Measurements from ENCODE around the gene PRAMEF17.
"Not testable (repeated sequence)": the region's sequence is repeated elsewhere in the genome, so short reads cannot be mapped to it uniquely, and the experiment has no call there.

Gene PRAMEF17

GRCh38 chr1:13389332-13389731, at the start of gene PRAMEF17:
Gene PRAMEF17, plus strand, starts transcription at chr1:13389632. Its CDS starts 26 bp downstream, at chr1:13389658.
- DNase-seq = not testable (repeated sequence)

GRCh38 chr1:13342496-13342895, 46.9 kb upstream of the PRAMEF17 start:
- not testable (repeated sequence) for DNase-seq

- not testable (repeated sequence) for DNase-seq
Measured at GRCh38 chr1:13347034-13347433, 42.4 kb upstream of the PRAMEF17 start, which contains the start of gene PRAMEF14. Gene PRAMEF14, minus strand, starts transcription at chr1:13347134. Its CDS starts 1,820 bp downstream, at chr1:13345314.

DNA sequence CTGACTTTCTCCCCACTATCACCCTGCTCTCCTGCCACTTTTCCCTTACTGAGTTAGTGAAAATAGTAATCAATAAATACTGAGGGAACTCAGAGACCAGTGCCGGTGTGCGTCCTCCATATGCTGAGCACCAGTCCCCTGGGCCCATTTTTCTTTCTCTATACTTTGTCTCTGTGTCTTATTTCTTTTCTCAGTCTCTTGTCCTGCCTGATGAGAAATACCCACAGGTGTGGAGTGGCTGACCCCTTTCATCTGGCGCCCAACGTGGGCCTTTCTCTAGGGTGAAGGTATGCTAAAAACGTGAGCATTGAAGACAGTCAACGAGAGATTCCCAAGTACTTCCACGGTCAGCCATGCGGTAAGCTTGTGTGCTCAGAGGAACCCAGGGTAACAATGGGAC, 36.0 kb upstream of the PRAMEF17 start:
- DNase-seq = not testable (repeated sequence)

GRCh38 chr1:13354475-13354874, 35.0 kb upstream of the PRAMEF17 start:
- not testable (repeated sequence) for DNase-seq

GRCh38 chr1:13356774-13357173, 32.7 kb upstream of the PRAMEF17 start:
- peak; percentile 36 to 59 for DNase-seq

DNA sequence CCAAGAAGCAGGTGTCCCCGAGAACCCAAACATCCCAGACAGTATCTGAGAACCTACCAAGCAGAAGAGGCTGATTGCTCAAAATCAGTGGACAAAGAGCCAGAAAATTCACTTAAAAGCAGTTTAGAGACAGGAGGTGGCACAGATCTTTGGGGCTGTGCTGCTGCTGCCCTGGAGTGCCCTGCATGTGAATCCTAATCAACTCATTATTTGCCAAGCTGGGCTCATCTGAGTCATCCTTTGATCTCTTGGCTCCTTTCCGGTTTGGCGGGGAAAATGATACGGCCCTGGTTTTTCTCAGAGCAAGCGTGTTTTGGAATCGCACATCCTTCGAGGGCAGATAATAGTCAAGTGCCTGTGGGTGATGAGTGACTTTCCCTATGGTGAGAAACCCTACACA, 27.1 kb upstream of the PRAMEF17 start:
- not testable (repeated sequence) for DNase-seq

DNA sequence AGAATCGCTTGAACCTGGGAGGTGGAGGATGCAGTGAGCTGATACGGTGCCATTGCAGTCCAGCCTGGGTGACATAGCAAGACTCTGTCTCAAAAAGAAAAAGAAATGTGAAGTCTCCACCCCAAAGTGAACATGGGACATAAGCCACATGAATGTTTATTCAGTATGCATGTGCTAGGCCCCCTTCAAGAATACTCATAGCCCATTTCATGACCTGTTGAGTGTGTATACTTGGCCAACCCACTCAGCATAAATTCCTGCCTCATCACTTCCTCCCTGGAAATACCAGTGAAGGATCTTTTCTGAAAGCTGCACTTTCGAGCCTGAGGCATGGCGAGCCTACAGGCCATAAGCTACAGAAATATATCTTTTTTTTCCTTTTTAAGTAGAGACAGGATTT, 24.5 kb upstream of the PRAMEF17 start:
- not testable (repeated sequence) for DNase-seq

DNA sequence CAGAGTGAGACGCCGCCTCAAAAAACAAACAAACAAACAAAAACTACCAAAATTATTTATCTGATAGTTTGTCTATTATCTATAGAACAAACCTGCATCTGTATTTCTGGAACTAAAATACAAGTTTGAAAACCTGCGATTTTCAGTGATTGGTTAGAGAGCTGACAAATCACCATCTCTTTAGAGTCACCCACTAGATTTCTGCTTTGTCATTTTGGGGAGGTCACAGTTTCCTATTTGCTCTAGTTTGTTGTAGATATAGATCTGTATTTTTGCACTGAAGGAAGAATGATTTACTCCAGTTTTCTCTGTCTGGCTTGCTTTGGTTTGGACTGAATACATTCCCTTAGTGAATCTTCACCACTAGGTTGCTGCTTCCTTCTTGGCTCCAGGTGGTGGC, 22.9 kb upstream of the PRAMEF17 start:
- DNase-seq = not testable (repeated sequence)

- DNase-seq = peak in 1 of 2 experiments; percentile 0
Measured at GRCh38 chr1:13368544-13368943, 20.9 kb upstream of the PRAMEF17 start.

DNA sequence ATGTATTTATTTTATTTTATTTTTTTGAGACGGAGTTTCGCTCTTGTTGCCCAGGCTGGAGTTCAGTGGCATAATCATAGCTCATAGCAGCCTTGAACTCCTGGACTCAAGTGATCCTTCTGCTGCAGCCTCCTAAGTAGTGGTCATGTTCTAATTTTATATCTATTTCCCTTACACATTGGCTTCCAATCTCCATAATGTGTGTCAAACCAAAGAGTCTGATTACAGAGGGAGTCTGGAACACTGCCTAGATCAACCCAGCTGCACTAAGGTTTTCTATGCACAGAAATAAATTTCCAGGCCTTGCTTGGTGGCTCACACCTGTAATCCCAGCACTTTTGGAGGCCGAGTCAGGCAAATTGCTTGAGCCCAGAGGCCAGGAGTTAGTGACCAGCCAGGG, 10.4 kb upstream of the PRAMEF17 start:
- DNase-seq = not testable (repeated sequence)

- DNase-seq = not testable (repeated sequence)
Measured at GRCh38 chr1:13380380-13380779, 9.1 kb upstream of the PRAMEF17 start.

DNA sequence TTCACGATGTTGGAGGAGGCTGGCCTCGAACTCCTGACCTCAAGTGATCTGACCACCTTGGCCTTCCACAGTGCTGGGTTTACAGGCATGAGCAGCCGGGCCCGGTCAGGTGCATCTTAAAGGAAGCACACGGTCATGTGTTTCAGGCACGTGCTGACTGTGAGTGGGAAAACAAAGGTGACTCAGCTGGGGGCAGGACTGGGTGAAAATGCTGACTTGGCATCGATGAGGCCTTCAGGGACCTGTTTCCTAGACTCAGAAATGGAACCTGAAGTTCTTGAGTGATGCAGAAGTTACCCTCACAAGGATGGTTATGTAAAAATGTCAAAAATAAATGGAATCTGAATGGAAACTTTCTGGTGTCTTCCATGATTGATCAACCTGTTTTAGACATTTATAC, 3.6 kb downstream of the PRAMEF17 start:
- DNase-seq = not testable (repeated sequence)

GRCh38 chr1:13394761-13395160, 5.3 kb downstream of the PRAMEF17 start:
- DNase-seq = not testable (repeated sequence)

DNA sequence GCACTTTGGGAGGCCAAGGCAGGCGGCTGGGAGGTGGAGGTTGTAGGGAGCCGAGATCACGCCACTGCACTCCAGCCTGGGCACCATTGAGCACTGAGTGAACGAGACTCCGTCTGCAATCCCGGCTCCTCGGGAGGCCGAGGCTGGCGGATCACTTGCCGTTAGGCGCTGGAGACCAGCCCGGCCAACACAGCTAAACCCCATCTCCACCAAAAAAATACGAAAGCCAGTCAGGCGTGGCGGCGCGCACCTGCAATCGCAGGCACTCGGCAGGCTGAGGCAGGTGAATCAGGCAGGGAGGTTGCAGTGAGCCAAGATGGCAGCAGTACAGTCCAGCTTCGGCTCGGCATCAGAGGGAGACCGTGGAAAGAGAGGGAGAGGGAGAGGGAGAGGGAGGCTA, 5.9 kb downstream of the PRAMEF17 start:
- DNase-seq = not testable (repeated sequence)

DNA sequence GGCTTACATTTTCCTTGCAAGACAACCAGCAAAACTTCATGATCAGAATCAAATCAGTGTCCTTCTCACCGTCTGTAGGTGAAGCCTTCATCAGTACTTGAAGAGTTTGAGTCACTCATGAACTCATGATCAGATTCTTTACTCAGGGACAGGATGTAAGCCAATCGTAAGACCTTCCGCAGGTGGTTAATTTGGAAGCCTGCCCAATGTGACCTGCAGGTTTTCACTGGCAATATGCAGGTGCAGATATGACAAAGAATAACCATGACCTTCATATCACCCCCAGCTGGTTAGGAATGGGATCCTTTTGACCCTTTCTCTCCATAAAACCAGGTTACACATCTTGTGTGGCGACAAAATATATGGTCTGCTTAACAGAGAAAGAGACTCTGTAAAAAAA, 18.4 kb downstream of the PRAMEF17 start:
- no peak for DNase-seq

- not testable (repeated sequence) for DNase-seq
Measured at GRCh38 chr1:13410150-13410549, 20.7 kb downstream of the PRAMEF17 start, which contains the start of gene PRAMEF20. Gene PRAMEF20, plus strand, starts transcription at chr1:13410450. Its CDS starts 5,905 bp downstream, at chr1:13416355.

GRCh38 chr1:13430495-13430894, 41.1 kb downstream of the PRAMEF17 start:
- DNase-seq = no peak

DNA sequence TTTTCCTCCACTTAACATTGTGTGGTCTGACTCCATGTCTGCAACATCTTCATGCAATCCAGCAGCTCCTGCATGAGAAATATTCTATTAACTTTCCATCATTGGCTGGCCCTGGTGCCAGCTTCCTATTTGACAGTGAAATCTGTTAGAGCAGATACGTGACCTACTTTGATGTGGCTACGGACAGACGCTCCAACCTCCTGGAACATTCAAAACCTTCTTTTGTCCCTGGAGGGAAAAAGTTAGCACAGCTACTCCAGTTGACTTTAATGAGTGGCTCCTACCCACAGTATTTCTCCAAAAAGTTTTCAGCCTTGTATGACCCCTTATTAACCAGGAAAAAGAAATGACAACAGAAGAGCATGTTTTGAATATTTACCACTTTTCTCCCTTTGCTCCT, 42.8 kb downstream of the PRAMEF17 start:
- DNase-seq = no peak

- not testable (repeated sequence) for DNase-seq
Measured at GRCh38 chr1:13433694-13434358, 44.4 kb downstream of the PRAMEF17 start.

GRCh38 chr1:13435458-13435857, 46.0 kb downstream of the PRAMEF17 start:
- DNase-seq = no peak

DNA sequence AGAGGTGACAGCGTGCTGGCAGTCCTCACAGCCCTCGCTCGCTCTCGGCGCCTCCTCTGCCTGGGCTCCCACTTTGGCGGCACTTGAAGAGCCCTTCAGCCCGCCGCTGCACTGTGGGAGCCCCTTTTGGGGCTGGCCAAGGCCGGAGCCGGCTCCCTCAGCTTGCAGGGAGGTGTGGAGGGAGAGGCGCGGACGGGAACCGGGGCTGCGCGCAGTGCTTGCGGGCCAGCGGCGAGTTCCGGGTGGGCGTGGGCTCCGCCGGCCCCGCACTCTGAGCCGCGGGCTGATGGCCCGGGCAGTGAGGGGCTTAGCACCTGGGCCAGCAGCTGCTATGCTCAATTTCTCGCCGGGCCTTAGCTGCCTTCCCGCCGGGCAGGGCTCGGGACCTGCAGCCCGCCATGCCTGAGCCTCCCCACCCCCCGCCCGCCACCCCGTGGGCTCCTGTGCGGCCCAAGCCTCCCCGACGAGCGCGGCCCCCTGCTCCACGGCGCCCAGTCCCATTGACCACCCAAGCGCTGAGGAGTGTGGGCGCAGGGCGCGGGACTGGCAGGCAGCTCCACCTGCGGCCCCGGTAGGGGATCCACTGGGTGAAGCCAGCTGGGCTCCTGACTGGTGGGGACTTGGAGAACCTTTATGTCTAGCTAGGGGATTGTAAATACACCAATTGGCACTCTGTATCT, 49.8 kb downstream of the PRAMEF17 start:
- DNase-seq = not testable (repeated sequence)

Measured in Kasumi-1 (cell line).